ENCODE measurements around the gene DDC.
"Not testable (repeated sequence)": the region's sequence is repeated elsewhere in the genome, so short reads cannot be mapped to it uniquely, and the experiment has no call there.

Gene DDC

GRCh38 chr7:50554431-50555322, 10.5 kb downstream of the DDC start:
- DNase-seq, result no peak

- no peak for DNase-seq
Observed at GRCh38 chr7:50553973-50554372, 11.2 kb downstream of the DDC start.

- DNase-seq, result no peak
Observed at GRCh38 chr7:50552921-50553320, 12.3 kb downstream of the DDC start.

GRCh38 chr7:50552139-50552538, 13.1 kb downstream of the DDC start:
- no peak for DNase-seq

GRCh38 chr7:50545613-50546012, 19.6 kb downstream of the DDC start:
- not testable (repeated sequence) for DNase-seq

- no peak for DNase-seq
Observed at GRCh38 chr7:50544992-50545391, 20.2 kb downstream of the DDC start.

GRCh38 chr7:50543776-50544442, 21.3 kb downstream of the DDC start:
- no peak for DNase-seq

GRCh38 chr7:50542132-50542531, 23.1 kb downstream of the DDC start:
- DNase-seq, result no peak

GRCh38 chr7:50540785-50541579, 24.2 kb downstream of the DDC start:
- DNase-seq, result no peak

GRCh38 chr7:50539725-50540124, 25.5 kb downstream of the DDC start:
- no peak for DNase-seq

GRCh38 chr7:50538478-50538877, 26.7 kb downstream of the DDC start:
- DNase-seq, result no peak

GRCh38 chr7:50537417-50537816, 27.8 kb downstream of the DDC start:
- no peak for DNase-seq

GRCh38 chr7:50535291-50535711, 29.9 kb downstream of the DDC start:
- DNase-seq, result not testable (repeated sequence)

- no peak for DNase-seq
Observed at GRCh38 chr7:50534690-50535290, 30.4 kb downstream of the DDC start.

- no peak for DNase-seq
Observed at GRCh38 chr7:50533866-50534265, 31.3 kb downstream of the DDC start.

- no peak for DNase-seq
Observed at GRCh38 chr7:50531928-50532327, 33.3 kb downstream of the DDC start.

- no peak for DNase-seq
Observed at GRCh38 chr7:50531401-50531911, 33.7 kb downstream of the DDC start.

- DNase-seq, result no peak
Observed at GRCh38 chr7:50530766-50531165, 34.4 kb downstream of the DDC start.

- DNase-seq, result no peak
Observed at GRCh38 chr7:50529093-50529862, 35.9 kb downstream of the DDC start.

GRCh38 chr7:50528266-50529092, 36.7 kb downstream of the DDC start:
- DNase-seq, result no peak

- DNase-seq, result not testable (repeated sequence)
Observed at GRCh38 chr7:50519350-50519749, 45.9 kb downstream of the DDC start.

Measured in T-helper 9 cell (primary cell).